MCF 10A (cell line): ENCODE measurements around the gene VPS26A. TPM values are rescaled to one million over a fixed set of nuclear protein-coding genes. Genes with fewer than 3 reads are reported as not detected.
A peak's percentile ranks its signal among the peaks of the same experiment; 100 is the strongest.

ENCODE experiments used
- BruUV-seq: library from RNA; stranded (reverse); fragments of 400-500 nt; replicated peaks from 2 replicates; lab custom pipeline; 2021; lab: Mats Ljungman, UMichigan
- CTCF ChIA-PET: fragments of 300-600 bp; sonication (Branson Sonifier 250); formaldehyde crosslinking; extraction: SDS; loops from one replicate; lab custom pipeline; 2021; ENCODE audit warnings: antibody characterized with exemption, inconsistent platforms; lab: Yijun Ruan, JAX
- POLR2A ChIA-PET: fragments of 300-600, 350-650 bp; sonication (Branson Sonifier 250); formaldehyde crosslinking; extraction: SDS; loops from one replicate; lab custom pipeline; 2020; ENCODE audit warnings: antibody characterized with exemption, inconsistent platforms; lab: Yijun Ruan, JAX
- DNase-seq: peaks from one replicate; pipeline ENCODE4 v3.0.0-alpha.2; 2018; ENCODE audit not compliant: unreplicated experiment
- H3K27ac Mint-ChIP-seq: one replicate; pipeline ENCODE4 v1.8.0; 2022; ENCODE audit warnings: mild to moderate bottlenecking, low read depth, mixed read lengths; ENCODE audit not compliant: unreplicated experiment
- H3K27me3 Mint-ChIP-seq: one replicate; pipeline ENCODE4 v1.8.0; 2022; ENCODE audit warnings: mixed read lengths; ENCODE audit not compliant: insufficient read depth, unreplicated experiment
- H3K36me3 Mint-ChIP-seq: one replicate; pipeline ENCODE4 v1.8.0; 2022; ENCODE audit warnings: mild to moderate bottlenecking, moderate library complexity, mixed read lengths; ENCODE audit not compliant: insufficient read depth, unreplicated experiment
- H3K4me1 Mint-ChIP-seq: one replicate; pipeline ENCODE4 v1.8.0; 2022; ENCODE audit warnings: mixed read lengths; ENCODE audit not compliant: insufficient read depth, unreplicated experiment
- H3K4me3 Mint-ChIP-seq: one replicate; pipeline ENCODE4 v1.8.0; 2022; ENCODE audit warnings: mild to moderate bottlenecking, moderate library complexity, mixed read lengths; ENCODE audit not compliant: unreplicated experiment
- H3K9me3 Mint-ChIP-seq: one replicate; pipeline ENCODE4 v1.8.0; 2022; ENCODE audit warnings: mixed read lengths; ENCODE audit not compliant: unreplicated experiment
- CTCF ChIP-seq: fragments of 200-600 bp; IDR thresholded peaks from one replicate; pipeline ENCODE4 v1.8.0; 2022; ENCODE audit warnings: antibody characterized with exemption, mild to moderate bottlenecking; ENCODE audit not compliant: unreplicated experiment
- intact Hi-C: fragments of 100-400 bp; cut with micrococcal nuclease; formaldehyde crosslinking; loops from 2 replicates; pipeline ENCODE4 v1.14.1; 2022
- total RNA-seq: library from RNA; stranded (reverse); gene quantifications from 2 replicates; pipeline ENCODE4 v1.2.3, GENCODE V29; 2022

Gene VPS26A
- total RNA-seq, 1 experiment from 2014 or later: 63.7 TPM

GRCh38 chr10:69176823-69177222 lies 52.8 kb downstream of the VPS26A start:
- ChIA-PET POLR2A (no interaction called here), CTCF (no interaction called here)
- intact Hi-C loops: no loop called here
- no peak overlapping the region for H3K4me3 Mint-ChIP-seq
- peaks cover 15% of the 10 kb centered on the region for H3K4me1 Mint-ChIP-seq
- BruUV-seq: no TSS peak
- TF ChIP-seq CTCF: no peak
- H3K9me3 Mint-ChIP-seq: no peaks in the 10 kb centered on the region
- DNase-seq: no peak
- no peak overlapping the region for H3K27ac Mint-ChIP-seq
- H3K27me3 Mint-ChIP-seq: no peaks in the 10 kb centered on the region
- peaks cover 31% of the 10 kb centered on the region for H3K36me3 Mint-ChIP-seq

GRCh38 chr10:69179089-69179742 lies 55.2 kb downstream of the VPS26A start:
- CTCF ChIA-PET: no interaction called here
- Mint-ChIP-seq H3K4me1 (peaks cover 28% of the 10 kb centered on the region), H3K4me3 (peak overlapping the region; percentile 92), H3K27ac (peak overlapping the region; percentile 100), H3K36me3 (peaks cover 15% of the 10 kb centered on the region), H3K27me3 (no peaks in the 10 kb centered on the region), H3K9me3 (no peaks in the 10 kb centered on the region)
- no peak for TF ChIP-seq CTCF
- intact Hi-C loops: no loop called here
- POLR2A ChIA-PET: interaction anchor here (0.6 to 2.0 kb wide), 17 partner anchors 9 to 308 kb away, joined by 3 to 15 read pairs (median 4); partner anchors contain the start of gene DDX21
- no peak for DNase-seq
- BruUV-seq: TSS peak; percentile 95

GRCh38 chr10:69179743-69180524 lies 56.0 kb downstream of the VPS26A start, which contains the start of gene SUPV3L1:
Gene SUPV3L1, plus strand, starts transcription at chr10:69180234. Its CDS starts 58 bp downstream, at chr10:69180292.
- peak; percentile 97 for DNase-seq
- ChIA-PET CTCF (interaction anchor here (0.6 to 0.8 kb wide), 2 partner anchors 16 to 191 kb away, joined by 3 read pairs; no protein-coding TSS in a partner anchor), POLR2A (interaction anchor here (0.6 to 2.0 kb wide), 25 partner anchors 10 to 1005 kb away, joined by 3 to 15 read pairs (median 4); partner anchors contain the start of genes DDX21 and HKDC1)
- H3K9me3 Mint-ChIP-seq: no peaks in the 10 kb centered on the region
- no TSS peak for BruUV-seq
- intact Hi-C loops: loop anchor here (2.0 kb wide), 1 partner anchor 43 kb away; no protein-coding TSS in a partner anchor
- TF ChIP-seq CTCF: no peak
- peak within 1 kb of the TSS; percentile 92 for H3K4me3 Mint-ChIP-seq
- peak within 1 kb of the TSS; percentile 100 for H3K27ac Mint-ChIP-seq
- H3K36me3 Mint-ChIP-seq: peaks cover 14% of the 10 kb centered on the region
- H3K27me3 Mint-ChIP-seq: no peaks in the 10 kb centered on the region
- H3K4me1 Mint-ChIP-seq: peaks cover 33% of the 10 kb centered on the region
